Right lobe of liver (tissue), 4 donors: Measurements from ENCODE around the gene PRR5L.

ENCODE experiments used
- CTCF ChIP-seq, 4 donors: fragments of 200-600 bp in 3 of 4; fragments of 450-650 bp in 1 of 4; IDR thresholded peaks; one replicate each; pipeline versions ENCODE4 v1.5.1 to v1.8.0; 2016 to 2022; ENCODE audit warnings: antibody characterized with exemption in 4 of 4, mild to moderate bottlenecking in 2 of 4
- POLR2A ChIP-seq: fragments of 450-650 bp; IDR thresholded peaks from one replicate; pipeline ENCODE4 v1.6.1; 2017; ENCODE audit warnings: antibody characterized with exemption, mild to moderate bottlenecking
- donor health status: DM: no; HTN: no; CAD: no.
- donor health status: DM: no; HTN: no; CAD: no.
- donor health status: DM: no; HTN: yes; CAD: no.

- TF ChIP-seq CTCF (IDR thresholded peaks at IDR 0.05) (no peak), POLR2A (no peak)
These were observed 4.6 kb downstream of the PRR5L start for GRCh38 chr11:36300650-36301049.
